Left lung (tissue), 10 donors: ENCODE data around the gene CSTPP1. TPM values are rescaled to one million over a fixed set of nuclear protein-coding genes. Genes with fewer than 3 reads are reported as not detected.

Source experiments
- ATAC-seq: fragments of 200-7000 bp; cut with Tn5 transposase; one replicate; pipeline ENCODE4 v1.9.1; 2020; ENCODE audit warnings: moderate library complexity
- DNase-seq, 4 donors: peaks; one replicate each; pipeline ENCODE4 v3.0.0-alpha.2; 2013 to 2020
- H3K27ac ChIP-seq, 2 donors: fragments of 200-600 bp; sonication (generic) in 1 of 2; one replicate each; pipeline versions ENCODE4 v1.5.0 to v1.8.0; 2020 to 2021
- H3K27me3 ChIP-seq, 2 donors: fragments of 200-600 bp; sonication (generic) in 1 of 2; one replicate each; pipeline versions ENCODE4 v1.5.0 to v1.8.0; 2020 to 2021
- H3K36me3 ChIP-seq, 2 donors: fragments of 200-600 bp; sonication (generic) in 1 of 2; one replicate each; pipeline versions ENCODE4 v1.5.0 to v1.8.0; 2020 to 2021
- H3K4me1 ChIP-seq, 2 donors: fragments of 200-600 bp; one replicate each; pipeline ENCODE4 v1.8.0; 2021
- H3K4me3 ChIP-seq, 2 donors: fragments of 200-600 bp; sonication (generic) in 1 of 2; one replicate each; pipeline versions ENCODE4 v1.5.0 to v1.8.0; 2020 to 2021; ENCODE audit warnings: mild to moderate bottlenecking in 1 of 2
- H3K9me3 ChIP-seq, 2 donors: fragments of 200-600 bp; sonication (generic) in 1 of 2; one replicate each; pipeline versions ENCODE4 v1.5.0 to v1.8.0; 2020 to 2021
- CTCF ChIP-seq, 2 donors: fragments of 200-600 bp; sonication (generic) in 1 of 2; IDR thresholded peaks; one replicate each; pipeline versions ENCODE4 v1.5.0 to v1.8.0; 2021; ENCODE audit warnings: antibody characterized with exemption in 2 of 2
- intact Hi-C, 2 donors: fragments of 100-400 bp; cut with DNase I; formaldehyde crosslinking; loops; one replicate each; pipeline versions ENCODE4 v1.11.2 to v1.14.2; 2022
- polyA plus RNA-seq, 6 donors: library from polyadenylated mRNA; unstranded; fragments of 120-200 nt; gene quantifications; one replicate each; pipeline ENCODE4 v1.2.1, GENCODE V29; 2013; ENCODE audit not compliant: insufficient read length in 6 of 6
- total RNA-seq, 2 donors: library from RNA; stranded (reverse); fragmentation: NEBNext Ultra II Directional; extraction: Animal tissue kit (Norgen Biotek cat#: 25700); gene quantifications; one replicate each; pipeline ENCODE4 v1.2.1, GENCODE V29; 2021
- donor health status: DM: no; HTN: yes; CAD: no.
- donor health status: DM: no; HTN: no; CAD: no.

CSTPP1 gene
- total and polyA plus RNA-seq, 8 donors = 28.7 to 56.0 (median 51.4) TPM

GRCh38 chr11:47034091-47034490 lies 97.5 kb downstream of the CSTPP1 start:
- no peaks in the 10 kb centered on the region for H3K36me3 ChIP-seq
- DNase-seq (no peak), ATAC-seq (no peak)
- H3K27me3 ChIP-seq = no peaks in the 10 kb centered on the region
- no peak overlapping the region for H3K27ac ChIP-seq
- intact Hi-C loops = no loop called here
- TF ChIP-seq CTCF (IDR thresholded peaks at IDR 0.05) = no peak
- H3K4me1 ChIP-seq = no peaks in the 10 kb centered on the region
- no peak overlapping the region for H3K4me3 ChIP-seq
- no peaks in the 10 kb centered on the region for H3K9me3 ChIP-seq

GRCh38 chr11:47035108-47035507 lies 98.5 kb downstream of the CSTPP1 start:
- intact Hi-C loops = no loop called here
- H3K9me3 ChIP-seq = no peaks in the 10 kb centered on the region
- H3K36me3 ChIP-seq = no peaks in the 10 kb centered on the region
- no peaks in the 10 kb centered on the region for H3K27me3 ChIP-seq
- DNase-seq (no peak), ATAC-seq (no peak)
- no peak for TF ChIP-seq CTCF (IDR thresholded peaks at IDR 0.05)
- no peak overlapping the region for H3K27ac ChIP-seq
- no peaks in the 10 kb centered on the region for H3K4me1 ChIP-seq
- no peak overlapping the region for H3K4me3 ChIP-seq

GRCh38 chr11:47044119-47044518 lies 107.6 kb downstream of the CSTPP1 start:
- TF ChIP-seq CTCF (IDR thresholded peaks at IDR 0.05) = no peak
- no peaks in the 10 kb centered on the region for H3K9me3 ChIP-seq
- H3K27me3 ChIP-seq = no peaks in the 10 kb centered on the region
- H3K27ac ChIP-seq = no peak overlapping the region
- no peak overlapping the region for H3K4me3 ChIP-seq
- no peaks in the 10 kb centered on the region for H3K36me3 ChIP-seq
- no peak for ATAC-seq
- no peaks in the 10 kb centered on the region for H3K4me1 ChIP-seq
- intact Hi-C loops = no loop called here
- no peak for DNase-seq

- TF ChIP-seq CTCF (IDR thresholded peaks at IDR 0.05) = no peak
- no peak for ATAC-seq
- Histone ChIP-seq H3K36me3 (no peaks in the 10 kb centered on the region), H3K9me3 (no peaks in the 10 kb centered on the region), H3K4me3 (no peak overlapping the region), H3K27me3 (no peaks in the 10 kb centered on the region), H3K4me1 (no peaks in the 10 kb centered on the region), H3K27ac (no peak overlapping the region)
- no peak for DNase-seq
- intact Hi-C loops = no loop called here
These were observed 111.4 kb downstream of the CSTPP1 start for GRCh38 chr11:47047972-47048371.

GRCh38 chr11:47050284-47050683 lies 113.7 kb downstream of the CSTPP1 start:
- intact Hi-C loops = no loop called here
- Histone ChIP-seq H3K9me3 (no peaks in the 10 kb centered on the region), H3K27ac (no peak overlapping the region), H3K4me1 (no peaks in the 10 kb centered on the region), H3K36me3 (no peaks in the 10 kb centered on the region), H3K27me3 (no peaks in the 10 kb centered on the region), H3K4me3 (no peak overlapping the region)
- TF ChIP-seq CTCF (IDR thresholded peaks at IDR 0.05) = no peak
- ATAC-seq (no peak), DNase-seq (no peak)
